ENCODE results near the gene KCNN3.

Gene KCNN3

GRCh38 chr1:154747380-154747739, 122.7 kb downstream of the KCNN3 start:
- in situ Hi-C loops (cut with HindIII; ENCODE audit: low sequenced_read_pairs), result loop anchor here (5.0 kb wide), 1 partner anchor 105 kb away; no protein-coding TSS in a partner anchor
- TF ChIP-seq CTCF (IDR thresholded peaks at IDR 0.05; ENCODE audit: low read depth, low read length, missing control alignments), result no peak
- no peak for DNase-seq (ENCODE audit: low read depth)
- H3K4me3 ChIP-seq (ENCODE audit: low read depth, low read length), result no peak overlapping the region

GRCh38 chr1:154746622-154747299, 123.3 kb downstream of the KCNN3 start:
- in situ Hi-C loops (cut with HindIII; ENCODE audit: low sequenced_read_pairs), result loop anchor here (5.0 kb wide), 1 partner anchor 106 kb away; no protein-coding TSS in a partner anchor
- H3K4me3 ChIP-seq (ENCODE audit: low read depth, low read length), result no peak overlapping the region
- no peak for TF ChIP-seq CTCF (IDR thresholded peaks at IDR 0.05; ENCODE audit: low read depth, low read length, missing control alignments)
- DNase-seq (ENCODE audit: low read depth), result no peak

GRCh38 chr1:154745750-154746425, 124.2 kb downstream of the KCNN3 start:
- DNase-seq (ENCODE audit: low read depth), result no peak
- TF ChIP-seq CTCF (IDR thresholded peaks at IDR 0.05; ENCODE audit: low read depth, low read length, missing control alignments), result no peak
- in situ Hi-C loops (cut with HindIII; ENCODE audit: low sequenced_read_pairs), result loop anchor here (5.0 kb wide), 1 partner anchor 106 kb away; no protein-coding TSS in a partner anchor
- H3K4me3 ChIP-seq (ENCODE audit: low read depth, low read length), result no peak overlapping the region

GRCh38 chr1:154745286-154745731, 124.8 kb downstream of the KCNN3 start:
- H3K4me3 ChIP-seq (ENCODE audit: low read depth, low read length), result no peak overlapping the region
- in situ Hi-C loops (cut with HindIII; ENCODE audit: low sequenced_read_pairs), result loop anchor here (5.0 kb wide), 1 partner anchor 107 kb away; no protein-coding TSS in a partner anchor
- no peak for DNase-seq (ENCODE audit: low read depth)
- no peak for TF ChIP-seq CTCF (IDR thresholded peaks at IDR 0.05; ENCODE audit: low read depth, low read length, missing control alignments)

- in situ Hi-C loops (cut with HindIII; ENCODE audit: low sequenced_read_pairs), result loop anchor here (5.0 kb wide), 1 partner anchor 108 kb away; no protein-coding TSS in a partner anchor
- TF ChIP-seq CTCF (IDR thresholded peaks at IDR 0.05; ENCODE audit: low read depth, low read length, missing control alignments), result no peak
- no peak for DNase-seq (ENCODE audit: low read depth)
- no peak overlapping the region for H3K4me3 ChIP-seq (ENCODE audit: low read depth, low read length)
These were observed 125.6 kb downstream of the KCNN3 start for GRCh38 chr1:154744352-154745035.

GRCh38 chr1:154743526-154744036, 126.5 kb downstream of the KCNN3 start:
- TF ChIP-seq CTCF (IDR thresholded peaks at IDR 0.05; ENCODE audit: low read depth, low read length, missing control alignments), result no peak
- in situ Hi-C loops (cut with HindIII; ENCODE audit: low sequenced_read_pairs), result no loop called here
- DNase-seq (ENCODE audit: low read depth), result no peak
- H3K4me3 ChIP-seq (ENCODE audit: low read depth, low read length), result no peak overlapping the region

Measured in astrocyte of the cerebellum (primary cell).